Left ventricle myocardium inferior (tissue), 1 donor: ENCODE measurements around the gene CSTPP1. TPM values are rescaled to one million over a fixed set of nuclear protein-coding genes. Genes with fewer than 3 reads are reported as not detected.

Experiments used
- DNase-seq: peaks from one replicate; pipeline ENCODE4 v3.0.0-alpha.2; 2020
- H3K27ac ChIP-seq: fragments of 200-600 bp; replicated peaks from 2 replicates; pipeline ENCODE4 v1.8.0; 2021
- H3K27me3 ChIP-seq: fragments of 200-600 bp; 2 replicates; pipeline ENCODE4 v1.8.0; 2021; ENCODE audit warnings: low read depth
- H3K36me3 ChIP-seq: fragments of 200-600 bp; 2 replicates; pipeline ENCODE4 v1.8.0; 2021
- H3K4me1 ChIP-seq: fragments of 200-600 bp; 2 replicates; pipeline ENCODE4 v1.8.0; 2021
- H3K4me3 ChIP-seq: fragments of 200-600 bp; 2 replicates; pipeline ENCODE4 v1.8.0; 2021; ENCODE audit warnings: mild to moderate bottlenecking, moderate library complexity
- H3K9me3 ChIP-seq: fragments of 200-600 bp; replicated peaks from 2 replicates; pipeline ENCODE4 v1.8.0; 2021
- CTCF ChIP-seq: fragments of 200-600 bp; IDR thresholded peaks from 2 replicates; pipeline ENCODE4 v1.8.0; 2021; ENCODE audit warnings: antibody characterized with exemption, mild to moderate bottlenecking, borderline replicate concordance
- intact Hi-C: fragments of 100-400 bp; cut with micrococcal nuclease; formaldehyde crosslinking; loops from one replicate; pipeline ENCODE4 v1.11.0; 2022
- total RNA-seq: library from RNA; stranded (reverse); fragmentation: NEBNext Ultra II Directional; extraction: Animal tissue kit (Norgen Biotek cat#: 25700); gene quantifications from one replicate; pipeline ENCODE4 v1.2.1, GENCODE V29; 2021
- donor health status: DM: no; HTN: yes; CAD: no; lungs with severe emphysema.

The CSTPP1 gene
- total RNA-seq, 1 donor from 2014 or later = 12.9 TPM

GRCh38 chr11:46972343-46972742, 35.8 kb downstream of the CSTPP1 start:
- intact Hi-C loops = no loop called here
- Histone ChIP-seq H3K9me3 (no peaks in the 10 kb centered on the region), H3K27me3 (no peaks in the 10 kb centered on the region), H3K36me3 (no peaks in the 10 kb centered on the region), H3K27ac (no peak overlapping the region), H3K4me1 (peaks cover 7% of the 10 kb centered on the region), H3K4me3 (no peak overlapping the region)
- TF ChIP-seq CTCF = no peak
- no peak for DNase-seq

GRCh38 chr11:46972821-46973220, 36.3 kb downstream of the CSTPP1 start:
- H3K9me3 ChIP-seq = no peaks in the 10 kb centered on the region
- H3K27me3 ChIP-seq = no peaks in the 10 kb centered on the region
- intact Hi-C loops = no loop called here
- no peak overlapping the region for H3K27ac ChIP-seq
- no peak overlapping the region for H3K4me3 ChIP-seq
- TF ChIP-seq CTCF = no peak
- no peak for DNase-seq
- peaks cover 11% of the 10 kb centered on the region for H3K4me1 ChIP-seq
- no peaks in the 10 kb centered on the region for H3K36me3 ChIP-seq

GRCh38 chr11:46976182-46976854, 39.8 kb downstream of the CSTPP1 start:
- Histone ChIP-seq H3K9me3 (no peaks in the 10 kb centered on the region), H3K27ac (no peak overlapping the region), H3K27me3 (no peaks in the 10 kb centered on the region), H3K4me3 (no peak overlapping the region), H3K4me1 (peaks cover 11% of the 10 kb centered on the region), H3K36me3 (no peaks in the 10 kb centered on the region)
- no peak for DNase-seq
- intact Hi-C loops = no loop called here
- no peak for TF ChIP-seq CTCF

GRCh38 chr11:46977038-46977813, 40.7 kb downstream of the CSTPP1 start:
- H3K9me3 ChIP-seq = no peaks in the 10 kb centered on the region
- H3K4me3 ChIP-seq = no peak overlapping the region
- no peak for TF ChIP-seq CTCF
- DNase-seq = no peak
- H3K27me3 ChIP-seq = no peaks in the 10 kb centered on the region
- H3K4me1 ChIP-seq = peaks cover 11% of the 10 kb centered on the region
- no peak overlapping the region for H3K27ac ChIP-seq
- H3K36me3 ChIP-seq = no peaks in the 10 kb centered on the region
- intact Hi-C loops = no loop called here

GRCh38 chr11:46978005-46978491, 41.5 kb downstream of the CSTPP1 start:
- Histone ChIP-seq H3K27me3 (no peaks in the 10 kb centered on the region), H3K27ac (no peak overlapping the region), H3K36me3 (no peaks in the 10 kb centered on the region), H3K4me1 (peaks cover 11% of the 10 kb centered on the region), H3K9me3 (no peaks in the 10 kb centered on the region), H3K4me3 (no peak overlapping the region)
- no peak for DNase-seq
- intact Hi-C loops = no loop called here
- no peak for TF ChIP-seq CTCF
